ENCODE data around the gene ERCC4. TPM values are rescaled to one million over a fixed set of nuclear protein-coding genes. Genes with fewer than 3 reads are reported as not detected.

The ERCC4 gene
- polyA plus RNA-seq, 1 donor (not counting 4 experiments of a cell fraction or from before 2014, with no cell fraction given) = 5.9 TPM

DNA sequence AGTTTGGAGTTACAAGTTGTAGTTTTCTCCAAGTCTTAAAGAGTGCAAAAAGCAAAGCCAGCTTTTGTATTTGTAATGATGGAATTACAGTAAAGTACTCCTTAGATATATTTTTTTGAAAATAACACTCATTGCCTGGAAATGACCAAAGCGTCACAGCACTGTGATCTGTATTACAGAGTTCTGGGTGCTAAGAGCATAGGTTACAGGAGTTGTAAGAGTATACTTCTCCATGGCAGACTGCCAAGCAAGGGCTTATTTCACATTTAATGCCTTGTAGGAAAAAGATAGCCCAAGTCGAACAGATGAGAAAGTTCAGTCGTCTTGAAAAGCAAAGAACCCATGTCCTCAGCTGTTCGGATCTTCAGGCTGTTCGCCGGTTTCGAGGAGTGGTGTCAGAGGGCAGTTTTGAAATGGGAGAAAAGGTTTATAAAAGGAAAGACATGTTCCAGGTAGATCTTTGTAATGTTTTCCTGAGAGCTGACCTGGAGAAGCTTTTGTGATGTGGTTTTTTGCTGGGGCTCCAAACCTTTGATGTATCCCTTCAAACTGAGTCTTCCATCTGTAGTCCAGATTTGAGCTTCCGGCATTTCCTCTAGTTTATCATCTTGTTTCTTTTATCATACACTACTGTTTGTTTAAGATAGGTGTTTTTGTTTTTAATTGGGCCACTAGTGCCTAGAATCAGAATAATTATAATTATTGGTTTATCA is 41.3 kb downstream of the ERCC4 start:
- dilution Hi-C loops (cut with MboI; ENCODE audit: extremely low pct_ligation_motif_present, low sequenced_read_pairs) = no loop called here
- no peak overlapping the region for H3K4me2 ChIP-seq (ENCODE audit: control insufficient read depth, extremely low read depth, insufficient read depth, low read depth, low read length)
- H3K4me3 ChIP-seq (ENCODE audit: control insufficient read depth in 2 of 3, extremely low read depth in 1 of 3, insufficient read depth in 2 of 3, low read depth in 1 of 3, low read length in 3 of 3) = no peak overlapping the region
- no peak overlapping the region for H3K9ac ChIP-seq (ENCODE audit: control insufficient read depth, extremely low read depth, insufficient read depth, low read length)
- H4K20me1 ChIP-seq (ENCODE audit: control insufficient read depth, extremely low read depth, insufficient read depth, low read length) = no peaks in the 10 kb centered on the region
- DNase-seq (ENCODE audit: low read depth, low spot score) (no peak), FAIRE-seq (no peak)
- H3K27ac ChIP-seq (ENCODE audit: control insufficient read depth, insufficient read depth, low read length) = no peak overlapping the region
- H3K9me3 ChIP-seq (ENCODE audit: control insufficient read depth, low read depth, low read length) = no peaks in the 10 kb centered on the region
- no peaks in the 10 kb centered on the region for H3K79me2 ChIP-seq (ENCODE audit: control insufficient read depth, insufficient read depth, low read length)
- H3K27me3 ChIP-seq (ENCODE audit: control insufficient read depth, extremely low read depth, insufficient read depth, low read length) = no peaks in the 10 kb centered on the region
- H3K36me3 ChIP-seq (ENCODE audit: control insufficient read depth in 2 of 2, extremely low read depth in 1 of 2, insufficient read depth in 2 of 2, low read length in 2 of 2) = no peaks in the 10 kb centered on the region
- H3K9me1 ChIP-seq (ENCODE audit: control insufficient read depth, extremely low read depth, insufficient read depth, low read length) = no peaks in the 10 kb centered on the region
- no peak overlapping the region for H2AFZ ChIP-seq (ENCODE audit: control insufficient read depth, low read length)
- TF ChIP-seq, protein P1, sequence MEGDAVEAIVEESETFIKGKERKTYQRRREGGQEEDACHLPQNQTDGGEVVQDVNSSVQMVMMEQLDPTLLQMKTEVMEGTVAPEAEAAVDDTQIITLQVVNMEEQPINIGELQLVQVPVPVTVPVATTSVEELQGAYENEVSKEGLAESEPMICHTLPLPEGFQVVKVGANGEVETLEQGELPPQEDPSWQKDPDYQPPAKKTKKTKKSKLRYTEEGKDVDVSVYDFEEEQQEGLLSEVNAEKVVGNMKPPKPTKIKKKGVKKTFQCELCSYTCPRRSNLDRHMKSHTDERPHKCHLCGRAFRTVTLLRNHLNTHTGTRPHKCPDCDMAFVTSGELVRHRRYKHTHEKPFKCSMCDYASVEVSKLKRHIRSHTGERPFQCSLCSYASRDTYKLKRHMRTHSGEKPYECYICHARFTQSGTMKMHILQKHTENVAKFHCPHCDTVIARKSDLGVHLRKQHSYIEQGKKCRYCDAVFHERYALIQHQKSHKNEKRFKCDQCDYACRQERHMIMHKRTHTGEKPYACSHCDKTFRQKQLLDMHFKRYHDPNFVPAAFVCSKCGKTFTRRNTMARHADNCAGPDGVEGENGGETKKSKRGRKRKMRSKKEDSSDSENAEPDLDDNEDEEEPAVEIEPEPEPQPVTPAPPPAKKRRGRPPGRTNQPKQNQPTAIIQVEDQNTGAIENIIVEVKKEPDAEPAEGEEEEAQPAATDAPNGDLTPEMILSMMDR (optimal IDR thresholded peaks at IDR 0.05 in 1 of 3, IDR thresholded peaks at IDR 0.05 in 1 of 3, conservative IDR thresholded peaks at IDR 0.05 in 1 of 3; ENCODE audit: extremely low read depth in 1 of 3, insufficient read depth in 2 of 3, low read length in 3 of 3) = no peak
- TF ChIP-seq EZH2 (IDR thresholded peaks at IDR 0.05; ENCODE audit: low read length) = no peak
- peaks cover 30% of the 10 kb centered on the region for H3K4me1 ChIP-seq (ENCODE audit: control insufficient read depth, extremely low read depth, insufficient read depth, low read length)

DNA sequence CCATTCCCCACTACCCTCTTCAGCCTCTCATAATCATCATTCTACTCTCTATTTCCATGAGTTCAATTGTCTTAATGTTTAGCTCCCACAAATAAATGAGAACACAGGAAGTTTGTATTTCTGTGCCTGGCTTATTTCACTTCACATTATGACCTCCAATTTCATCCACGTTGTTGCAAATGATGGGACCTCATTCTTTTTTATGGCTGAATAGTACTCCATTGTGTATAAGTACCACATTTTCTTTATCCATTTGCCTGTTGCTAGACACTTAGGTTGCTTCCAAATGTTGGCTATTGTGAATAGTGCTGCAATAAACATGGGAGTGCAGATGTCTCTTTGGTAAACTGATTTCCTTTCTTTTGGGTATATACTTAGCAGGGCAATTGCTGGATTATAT is 42.3 kb downstream of the ERCC4 start:
- no peak overlapping the region for H3K27ac ChIP-seq (ENCODE audit: control insufficient read depth, insufficient read depth, low read length)
- dilution Hi-C loops (cut with MboI; ENCODE audit: extremely low pct_ligation_motif_present, low sequenced_read_pairs) = no loop called here
- FAIRE-seq (no peak), DNase-seq (ENCODE audit: low read depth, low spot score) (no peak)
- no peaks in the 10 kb centered on the region for H4K20me1 ChIP-seq (ENCODE audit: control insufficient read depth, extremely low read depth, insufficient read depth, low read length)
- H3K4me2 ChIP-seq (ENCODE audit: control insufficient read depth, extremely low read depth, insufficient read depth, low read depth, low read length) = no peak overlapping the region
- TF ChIP-seq, protein P1 (optimal IDR thresholded peaks at IDR 0.05 in 1 of 3, IDR thresholded peaks at IDR 0.05 in 1 of 3, conservative IDR thresholded peaks at IDR 0.05 in 1 of 3; ENCODE audit: extremely low read depth in 1 of 3, insufficient read depth in 2 of 3, low read length in 3 of 3) = no peak
- no peak for TF ChIP-seq EZH2 (IDR thresholded peaks at IDR 0.05; ENCODE audit: low read length)
- no peak overlapping the region for H3K4me3 ChIP-seq (ENCODE audit: control insufficient read depth in 2 of 3, extremely low read depth in 1 of 3, insufficient read depth in 2 of 3, low read depth in 1 of 3, low read length in 3 of 3)
- no peak overlapping the region for H2AFZ ChIP-seq (ENCODE audit: control insufficient read depth, low read length)
- H3K79me2 ChIP-seq (ENCODE audit: control insufficient read depth, insufficient read depth, low read length) = no peaks in the 10 kb centered on the region
- H3K9me3 ChIP-seq (ENCODE audit: control insufficient read depth, low read depth, low read length) = no peaks in the 10 kb centered on the region
- H3K4me1 ChIP-seq (ENCODE audit: control insufficient read depth, extremely low read depth, insufficient read depth, low read length) = peaks cover 24% of the 10 kb centered on the region
- no peaks in the 10 kb centered on the region for H3K27me3 ChIP-seq (ENCODE audit: control insufficient read depth, extremely low read depth, insufficient read depth, low read length)
- H3K36me3 ChIP-seq (ENCODE audit: control insufficient read depth in 2 of 2, extremely low read depth in 1 of 2, insufficient read depth in 2 of 2, low read length in 2 of 2) = no peaks in the 10 kb centered on the region
- no peaks in the 10 kb centered on the region for H3K9me1 ChIP-seq (ENCODE audit: control insufficient read depth, extremely low read depth, insufficient read depth, low read length)
- no peak overlapping the region for H3K9ac ChIP-seq (ENCODE audit: control insufficient read depth, extremely low read depth, insufficient read depth, low read length)
